Hepatocyte (in vitro differentiated cells): ENCODE results near the gene ITSN1. TPM values are rescaled to one million over a fixed set of nuclear protein-coding genes. Genes with fewer than 3 reads are reported as not detected.
"Not testable (repeated sequence)": the region's sequence is repeated elsewhere in the genome, so short reads cannot be mapped to it uniquely, and the experiment has no call there.

Experiments used
- DNase-seq: peaks from one replicate; pipeline ENCODE4 v3.0.0-alpha.2; 2016; ENCODE audit warnings: low spot score
- H2AFZ ChIP-seq: fragments of 200-600 bp; sonication (generic); 2 replicates; pipeline ENCODE4 v1.6.0; 2016; ENCODE audit warnings: antibody characterized with exemption, mild to moderate bottlenecking
- H3K27ac ChIP-seq: fragments of 200-600 bp; sonication (generic); 2 replicates; pipeline ENCODE4 v1.5.1; 2016; ENCODE audit warnings: mild to moderate bottlenecking
- H3K27me3 ChIP-seq: fragments of 200-600 bp; sonication (generic); 2 replicates; pipeline ENCODE4 v1.6.1; 2016
- H3K36me3 ChIP-seq: fragments of 200-600 bp; sonication (generic); replicated peaks from 2 replicates; pipeline ENCODE4 v1.5.1; 2016; ENCODE audit warnings: low read depth; ENCODE audit not compliant: insufficient read depth
- H3K4me1 ChIP-seq: fragments of 200-600 bp; sonication (generic); 2 replicates; pipeline ENCODE4 v1.5.1; 2016; ENCODE audit warnings: mild to moderate bottlenecking, moderate library complexity; ENCODE audit not compliant: insufficient read depth
- H3K4me2 ChIP-seq: fragments of 200-600 bp; sonication (generic); 2 replicates; pipeline ENCODE4 v1.6.0; 2016
- H3K4me3 ChIP-seq: fragments of 200-600 bp; sonication (generic); 2 replicates; pipeline ENCODE4 v1.5.1; 2016; ENCODE audit warnings: mild to moderate bottlenecking
- H3K79me2 ChIP-seq: fragments of 200-600 bp; sonication (generic); 2 replicates; pipeline ENCODE4 v1.6.0; 2017; ENCODE audit warnings: mild to moderate bottlenecking
- H3K9me2 ChIP-seq: fragments of 200-600 bp; sonication (generic); replicated peaks from 2 replicates; pipeline ENCODE4 v1.6.0; 2017; ENCODE audit warnings: mild to moderate bottlenecking; ENCODE audit not compliant: insufficient read depth
- H3K9me3 ChIP-seq: fragments of 200-600 bp; sonication (generic); 2 replicates; pipeline ENCODE4 v1.5.1; 2016; ENCODE audit warnings: low read depth, mild to moderate bottlenecking
- H4K20me1 ChIP-seq: fragments of 200-600 bp; sonication (generic); 2 replicates; pipeline ENCODE4 v1.6.0; 2016; ENCODE audit warnings: mild to moderate bottlenecking; ENCODE audit not compliant: insufficient read depth, poor library complexity, severe bottlenecking
- EZH2 ChIP-seq: fragments of 200-600 bp; sonication (generic); IDR thresholded peaks from 2 replicates; pipeline ENCODE4 v1.6.1; 2016; ENCODE audit warnings: antibody characterized with exemption, mild to moderate bottlenecking, borderline replicate concordance
- EZH2phosphoT487 ChIP-seq: fragments of 200-600 bp; sonication (generic); IDR thresholded peaks from one replicate; pipeline ENCODE4 v1.6.1; 2018; ENCODE audit warnings: antibody characterized with exemption, mild to moderate bottlenecking, low read depth, moderate library complexity; ENCODE audit not compliant: unreplicated experiment, severe bottlenecking
- WGBS: methylation state at CpG from one replicate; pipeline ENCODE4 v1.1.6; 2016; ENCODE audit warnings: low lambda C conversion rate; ENCODE audit errors: missing lambda C conversion rate; 5-methylcytosine and 5-hydroxymethylcytosine counted together
- polyA plus RNA-seq: library from polyadenylated mRNA; unstranded; fragments of >200 nt; fragmentation: Nextera tagmentation; extraction: Ambion mirVana; gene quantifications from 2 replicates; pipeline ENCODE4 v1.2.1, GENCODE V29; 2016
- total RNA-seq: library from RNA; depleted of rRNA; stranded (reverse); fragments of >200 nt; gene quantifications from 2 replicates; pipeline ENCODE4 v1.2.3, GENCODE V29; 2014
- TF ChIP-seq, protein P1 (sequence below): fragments of 200-600 bp; sonication (generic); IDR thresholded peaks from 2 replicates; pipeline ENCODE4 v1.5.1; 2016; ENCODE audit warnings: antibody characterized with exemption, mild to moderate bottlenecking; ENCODE audit not compliant: poor library complexity

The ITSN1 gene
- total and polyA plus RNA-seq, 2 experiments from 2014 or later, result 43.6 to 46.0 TPM

DNA sequence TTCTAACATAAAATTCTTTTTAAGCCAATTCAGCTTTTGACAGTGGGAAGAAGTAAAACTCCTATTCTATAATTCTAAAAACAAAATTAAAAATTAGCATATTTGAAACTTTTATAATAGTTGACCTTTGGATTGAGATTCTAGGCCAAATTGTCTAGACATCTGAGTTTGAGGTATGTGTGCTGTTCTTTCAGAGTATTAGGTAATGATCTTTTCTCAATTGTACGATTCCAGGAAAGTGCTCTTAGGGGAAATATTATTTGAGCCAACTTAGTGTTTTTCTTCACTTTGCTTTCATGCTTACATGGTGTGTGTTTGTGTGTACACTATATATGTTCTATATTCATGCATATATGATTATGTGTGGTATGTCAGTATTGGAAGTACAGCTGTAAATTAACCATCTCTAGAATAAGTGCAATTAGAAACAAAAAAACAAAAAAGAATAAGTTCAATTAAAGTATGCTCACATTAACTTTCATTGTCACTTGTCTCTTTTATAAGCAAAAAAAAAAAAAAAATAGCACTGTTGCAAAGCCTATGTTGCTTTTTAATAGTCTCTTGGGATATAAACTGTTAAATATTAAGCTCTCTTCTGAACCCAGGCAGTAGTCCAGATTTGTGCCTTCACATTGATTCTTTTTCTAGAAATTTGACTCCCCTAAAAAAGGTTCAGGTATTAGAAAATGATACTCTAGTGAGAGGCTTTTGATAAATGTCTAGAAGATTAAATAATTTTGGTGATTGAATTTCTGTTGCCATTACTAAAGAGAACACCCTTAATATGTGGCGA, 141.1 kb downstream of the ITSN1 start:
- no peak overlapping the region for H3K27ac ChIP-seq
- WGBS, result 90% methylated on average over 2 of the region's 2 CpGs
- no peaks in the 10 kb centered on the region for H3K79me2 ChIP-seq
- TF ChIP-seq EZH2phosphoT487 (no peak), EZH2 (no peak)
- TF ChIP-seq, protein P1, sequence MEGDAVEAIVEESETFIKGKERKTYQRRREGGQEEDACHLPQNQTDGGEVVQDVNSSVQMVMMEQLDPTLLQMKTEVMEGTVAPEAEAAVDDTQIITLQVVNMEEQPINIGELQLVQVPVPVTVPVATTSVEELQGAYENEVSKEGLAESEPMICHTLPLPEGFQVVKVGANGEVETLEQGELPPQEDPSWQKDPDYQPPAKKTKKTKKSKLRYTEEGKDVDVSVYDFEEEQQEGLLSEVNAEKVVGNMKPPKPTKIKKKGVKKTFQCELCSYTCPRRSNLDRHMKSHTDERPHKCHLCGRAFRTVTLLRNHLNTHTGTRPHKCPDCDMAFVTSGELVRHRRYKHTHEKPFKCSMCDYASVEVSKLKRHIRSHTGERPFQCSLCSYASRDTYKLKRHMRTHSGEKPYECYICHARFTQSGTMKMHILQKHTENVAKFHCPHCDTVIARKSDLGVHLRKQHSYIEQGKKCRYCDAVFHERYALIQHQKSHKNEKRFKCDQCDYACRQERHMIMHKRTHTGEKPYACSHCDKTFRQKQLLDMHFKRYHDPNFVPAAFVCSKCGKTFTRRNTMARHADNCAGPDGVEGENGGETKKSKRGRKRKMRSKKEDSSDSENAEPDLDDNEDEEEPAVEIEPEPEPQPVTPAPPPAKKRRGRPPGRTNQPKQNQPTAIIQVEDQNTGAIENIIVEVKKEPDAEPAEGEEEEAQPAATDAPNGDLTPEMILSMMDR, result no peak
- no peak overlapping the region for H3K4me3 ChIP-seq
- H3K4me2 ChIP-seq, result no peak overlapping the region
- H4K20me1 ChIP-seq, result no peaks in the 10 kb centered on the region
- DNase-seq, result no peak
- H3K27me3 ChIP-seq, result no peaks in the 10 kb centered on the region
- H3K9me2 ChIP-seq, result no peaks in the 10 kb centered on the region
- H3K9me3 ChIP-seq, result no peaks in the 10 kb centered on the region
- H3K36me3 ChIP-seq, result no peaks in the 10 kb centered on the region
- no peaks in the 10 kb centered on the region for H3K4me1 ChIP-seq
- no peak overlapping the region for H2AFZ ChIP-seq

DNA sequence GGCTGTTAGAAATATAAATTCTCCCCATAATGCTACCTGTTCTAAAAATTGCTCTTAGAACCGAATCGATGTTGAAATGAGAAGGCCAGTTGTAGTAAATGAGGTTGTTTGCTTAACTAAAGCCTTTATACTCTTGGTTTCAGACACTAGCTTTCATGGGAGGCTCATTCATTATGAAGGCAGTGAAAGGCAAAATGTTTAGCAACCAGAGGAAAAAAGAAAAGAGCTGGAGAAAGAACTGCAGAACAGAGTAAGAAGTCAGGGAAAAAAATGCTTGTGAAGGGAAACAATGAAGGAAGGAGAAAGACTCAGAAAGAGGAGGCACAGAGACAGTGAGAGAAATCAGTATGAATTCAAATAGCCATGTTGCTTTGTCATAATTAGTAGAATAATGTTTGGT, 145.1 kb downstream of the ITSN1 start:
- WGBS, result 86% methylated on average over 2 of the region's 2 CpGs
- Histone ChIP-seq H2AFZ (no peak overlapping the region), H3K9me2 (no peaks in the 10 kb centered on the region), H3K36me3 (no peaks in the 10 kb centered on the region), H3K27me3 (no peaks in the 10 kb centered on the region), H3K27ac (no peak overlapping the region), H3K4me1 (no peaks in the 10 kb centered on the region), H3K4me2 (no peak overlapping the region), H3K4me3 (no peak overlapping the region), H3K79me2 (no peaks in the 10 kb centered on the region), H3K9me3 (no peaks in the 10 kb centered on the region), H4K20me1 (no peaks in the 10 kb centered on the region)
- no peak for TF ChIP-seq EZH2phosphoT487
- TF ChIP-seq EZH2, result no peak
- TF ChIP-seq, protein P1, result no peak
- no peak for DNase-seq

DNA sequence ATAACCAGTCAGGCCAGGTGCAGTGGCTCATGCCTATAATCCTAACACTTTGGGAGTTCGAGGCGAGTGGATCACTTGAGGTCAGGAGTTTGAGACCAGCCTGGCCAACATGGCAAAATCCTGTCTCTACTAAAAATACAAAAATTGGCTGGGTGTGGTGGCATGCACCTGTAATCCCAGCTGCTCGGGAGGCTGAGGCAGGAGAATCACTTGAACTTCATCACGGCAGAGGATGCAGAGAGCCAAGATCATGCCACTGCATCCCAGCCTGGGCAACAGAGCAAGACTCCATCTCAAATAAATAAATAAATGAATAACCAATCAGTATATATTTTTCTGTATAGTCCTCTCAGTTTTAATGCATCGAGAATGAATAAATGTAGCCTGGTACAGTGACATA, 146.1 kb downstream of the ITSN1 start:
- not testable (repeated sequence) for DNase-seq, H2AFZ ChIP-seq, H3K4me2 ChIP-seq, H3K4me3 ChIP-seq, H3K79me2 ChIP-seq, H3K27me3 ChIP-seq, H3K36me3 ChIP-seq, H3K9me2 ChIP-seq, H3K4me1 ChIP-seq, H4K20me1 ChIP-seq, H3K27ac ChIP-seq, H3K9me3 ChIP-seq
- 97% methylated on average over 5 of the region's 5 CpGs for WGBS

DNA sequence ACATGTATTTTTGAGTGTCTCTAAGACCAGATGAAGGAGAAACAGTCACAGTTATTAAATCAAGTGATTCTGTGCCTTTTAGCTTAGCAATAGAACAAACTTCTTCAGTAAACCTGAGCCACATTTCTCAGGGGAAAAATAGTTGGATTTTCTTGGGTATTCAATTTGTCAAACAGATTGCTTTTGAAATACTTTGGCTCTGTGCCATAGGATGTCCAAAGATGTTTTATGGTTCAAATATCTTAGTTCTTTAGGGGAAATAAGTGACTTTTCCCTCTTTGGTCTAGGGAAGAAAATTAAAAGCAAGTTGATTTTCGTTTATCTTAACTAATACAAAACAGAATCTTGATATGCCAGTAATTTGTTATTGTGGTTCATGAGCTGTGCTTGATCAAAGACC, 147.4 kb downstream of the ITSN1 start:
- DNase-seq, result no peak
- no peaks in the 10 kb centered on the region for H3K9me3 ChIP-seq
- no peaks in the 10 kb centered on the region for H3K27me3 ChIP-seq
- H2AFZ ChIP-seq, result no peak overlapping the region
- 34% methylated on average over 1 of the region's 1 CpG for WGBS
- no peaks in the 10 kb centered on the region for H3K79me2 ChIP-seq
- no peak overlapping the region for H3K4me3 ChIP-seq
- no peaks in the 10 kb centered on the region for H3K36me3 ChIP-seq
- no peaks in the 10 kb centered on the region for H3K4me1 ChIP-seq
- H4K20me1 ChIP-seq, result no peaks in the 10 kb centered on the region
- no peak overlapping the region for H3K27ac ChIP-seq
- H3K4me2 ChIP-seq, result no peak overlapping the region
- TF ChIP-seq EZH2, result no peak
- TF ChIP-seq EZH2phosphoT487, result no peak
- TF ChIP-seq, protein P1, result no peak
- no peaks in the 10 kb centered on the region for H3K9me2 ChIP-seq
